NCI-H2081 treated with DMSO at 0.1 percent for 48 hours (cell line): Measurements from ENCODE around the gene GJC2.

Experiments used
- DNase-seq: peaks from one replicate; lab custom pipeline; 2025; lab: John Stamatoyannopoulos, UW

GJC2 gene

GRCh38 chr1:228158151-228159007 lies 8.6 kb downstream of the GJC2 start:
- no peak for DNase-seq

- no peak for DNase-seq
These were observed 9.4 kb downstream of the GJC2 start for GRCh38 chr1:228159008-228159665.

- no peak for DNase-seq
These were observed 10.6 kb downstream of the GJC2 start for GRCh38 chr1:228160201-228160761.

- no peak for DNase-seq
These were observed 11.6 kb downstream of the GJC2 start for GRCh38 chr1:228161362-228161761.

- no peak for DNase-seq
These were observed 12.1 kb downstream of the GJC2 start for GRCh38 chr1:228161866-228162265.

- DNase-seq: no peak
These were observed 12.7 kb downstream of the GJC2 start for GRCh38 chr1:228162286-228163006.

GRCh38 chr1:228163007-228163753 lies 13.4 kb downstream of the GJC2 start:
- DNase-seq: no peak

GRCh38 chr1:228163776-228164519 lies 14.2 kb downstream of the GJC2 start:
- no peak for DNase-seq

- DNase-seq: no peak
These were observed 15.0 kb downstream of the GJC2 start for GRCh38 chr1:228164561-228165371.

GRCh38 chr1:228165372-228166169 lies 15.8 kb downstream of the GJC2 start, which contains the start of gene IBA57:
Gene IBA57, plus strand, starts transcription at chr1:228165804. Its CDS starts 13 bp downstream, at chr1:228165817.
- peak; percentile 93 for DNase-seq

- DNase-seq: peak; percentile 9
These were observed 16.6 kb downstream of the GJC2 start for GRCh38 chr1:228166170-228166936.

- DNase-seq: no peak
These were observed 19.0 kb downstream of the GJC2 start for GRCh38 chr1:228168563-228169270.

- DNase-seq: no peak
These were observed 19.6 kb downstream of the GJC2 start for GRCh38 chr1:228169345-228169744.

GRCh38 chr1:228170666-228171065 lies 20.9 kb downstream of the GJC2 start:
- no peak for DNase-seq

- no peak for DNase-seq
These were observed 21.6 kb downstream of the GJC2 start for GRCh38 chr1:228171221-228171891.

GRCh38 chr1:228172591-228173527 lies 23.1 kb downstream of the GJC2 start:
- DNase-seq: no peak
